K562 (cell line): ENCODE data around the gene HLA-E. TPM values are rescaled to one million over a fixed set of nuclear protein-coding genes. Genes with fewer than 3 reads are reported as not detected.

Experiments used
- CBFA2T2 ChIP-seq: fragments of 450-650 bp; conservative IDR thresholded peaks from 2 replicates; pipeline ENCODE4 v1.6.1; 2017; ENCODE audit warnings: mild to moderate bottlenecking
- FOXA1 ChIP-seq: fragments of 450-650 bp; IDR thresholded peaks from 2 replicates; pipeline ENCODE4 v1.6.1; 2016; ENCODE audit warnings: mild to moderate bottlenecking, borderline replicate concordance
- FOXJ2 ChIP-seq: fragments of 200-800 bp; sonication (Bioruptor generic); IDR thresholded peaks from 2 replicates; pipeline ENCODE4 v1.6.1; 2016; ENCODE audit warnings: missing genetic modification characterization, missing compliant biosample characterization
- HIVEP1 ChIP-seq: fragments of 250-450 bp; sonication (Bioruptor Pico); IDR thresholded peaks from 2 replicates; pipeline ENCODE4 v1.4.0; 2020; ENCODE audit warnings: mild to moderate bottlenecking
- HNRNPUL1 ChIP-seq: fragments of 200-400 bp; formaldehyde crosslinking; IDR thresholded peaks from 2 replicates; pipeline ENCODE4 v1.6.1; 2017; ENCODE audit warnings: low read length
- KDM4B ChIP-seq, 2 experiments: fragments of 450-650 bp in 1 of 2; sonication (generic) in 1 of 2; IDR thresholded peaks; 2 replicates each; pipeline ENCODE4 v1.6.1; 2016 to 2017; ENCODE audit warnings: borderline replicate concordance in 2 of 2, antibody characterized with exemption in 1 of 2, low read depth in 1 of 2, mild to moderate bottlenecking in 1 of 2
- NR2C1 ChIP-seq, 2 experiments: fragments of 450-650 bp; IDR thresholded peaks; 2 replicates each; pipeline ENCODE4 v1.6.1; 2017; ENCODE audit warnings: mild to moderate bottlenecking in 2 of 2, antibody characterized with exemption in 1 of 2, inconsistent platforms in 1 of 2, missing compliant biosample characterization in 1 of 2, missing genetic modification characterization in 1 of 2
- RFX5 ChIP-seq: IDR thresholded peaks from 2 replicates; pipeline ENCODE4 v1.6.1; 2011; ENCODE audit warnings: low read depth, mild to moderate bottlenecking, improper control_type of control experiment, low read length
- SIN3B ChIP-seq: fragments of 450-650 bp; IDR thresholded peaks from 2 replicates; pipeline ENCODE4 v1.6.1; 2017; ENCODE audit warnings: low read depth, mild to moderate bottlenecking, moderate library complexity
- ZNF133 ChIP-seq: fragments of 250-450 bp; sonication (Bioruptor Pico); IDR thresholded peaks from 2 replicates; pipeline ENCODE4 v1.4.0; 2020; ENCODE audit warnings: mild to moderate bottlenecking
- ZNF146 ChIP-seq: IDR thresholded peaks from one replicate; pipeline ENCODE4 v1.6.1; 2018; ENCODE audit warnings: missing compliant biosample characterization; ENCODE audit not compliant: unreplicated experiment
- ZNF324 ChIP-seq: fragments of 250-450 bp; sonication (Bioruptor Pico); IDR thresholded peaks from 2 replicates; pipeline ENCODE4 v1.4.0; 2020; ENCODE audit warnings: mild to moderate bottlenecking
- ZSCAN32 ChIP-seq: fragments of 450-650 bp; formaldehyde crosslinking; IDR thresholded peaks from 2 replicates; pipeline ENCODE4 v1.4.0; 2020; ENCODE audit warnings: mild to moderate bottlenecking, moderate library complexity
- polyA plus RNA-seq, 8 experiments: library from polyadenylated mRNA; depleted of rRNA in 4 of 8; stranded (reverse) in 5 of 8; unstranded in 3 of 8; fragments of >200 nt; fragmentation: Nextera tagmentation in 2 of 8; fragmentation: Illumina TruSeq in 1 of 8; extraction: Ambion mirVana in 2 of 8; extraction: Trizol in 1 of 8; gene quantifications; 2 replicates each; pipeline versions ENCODE4 v1.2.1 to v1.2.3, GENCODE V29; 2011 to 2014; ENCODE audit warnings: inconsistent platforms in 1 of 8, missing spikeins in 1 of 8
- total RNA-seq, 7 experiments: library from RNA; depleted of rRNA in 6 of 7; stranded (reverse); fragments of >200 nt in 6 of 7; fragmentation: Illumina TruSeq in 2 of 7; extraction: Trizol in 2 of 7; gene quantifications; 2 replicates each; pipeline versions ENCODE4 v1.2.1 to v1.2.3, GENCODE V29; 2011 to 2021; ENCODE audit warnings: low replicate concordance in 1 of 7
- TF ChIP-seq, protein P1 (sequence below): fragments of 200-800 bp; sonication (Bioruptor generic); IDR thresholded peaks from 2 replicates; pipeline ENCODE4 v1.6.1; 2016; ENCODE audit warnings: missing genetic modification characterization, missing compliant biosample characterization
- TF ChIP-seq, protein P2 (sequence below): fragments of 450-650 bp; conservative IDR thresholded peaks from 2 replicates; pipeline ENCODE4 v1.6.1; 2016; ENCODE audit warnings: missing genetic modification characterization, low read depth, mild to moderate bottlenecking, missing compliant biosample characterization, moderate library complexity
- TF ChIP-seq, protein P3 (sequence below): fragments of 450-650 bp; IDR thresholded peaks from 2 replicates; pipeline ENCODE4 v1.7.1; 2018; ENCODE audit warnings: mild to moderate bottlenecking, low read depth; ENCODE audit not compliant: partially characterized antibody
- TF ChIP-seq, protein P4 (sequence below), 3 experiments: fragments of 200-800 bp in 1 of 3; sonication (Bioruptor generic) in 1 of 3; sonication (generic) in 1 of 3; formaldehyde crosslinking in 1 of 3; IDR thresholded peaks; 2 replicates each; pipeline versions ENCODE4 v1.6.1 to v1.8.0; 2016 to 2022; ENCODE audit warnings: mild to moderate bottlenecking in 2 of 3, missing compliant biosample characterization in 2 of 3, missing genetic modification characterization in 2 of 3, missing genetic modification reagents in 1 of 3

The HLA-E gene
- total and polyA plus RNA-seq, 9 of the 15 experiments (the other 6 are each of a cell fraction or from before 2014, with no cell fraction given) = 3.2 to 39.9 (median 26.8) TPM

DNA sequence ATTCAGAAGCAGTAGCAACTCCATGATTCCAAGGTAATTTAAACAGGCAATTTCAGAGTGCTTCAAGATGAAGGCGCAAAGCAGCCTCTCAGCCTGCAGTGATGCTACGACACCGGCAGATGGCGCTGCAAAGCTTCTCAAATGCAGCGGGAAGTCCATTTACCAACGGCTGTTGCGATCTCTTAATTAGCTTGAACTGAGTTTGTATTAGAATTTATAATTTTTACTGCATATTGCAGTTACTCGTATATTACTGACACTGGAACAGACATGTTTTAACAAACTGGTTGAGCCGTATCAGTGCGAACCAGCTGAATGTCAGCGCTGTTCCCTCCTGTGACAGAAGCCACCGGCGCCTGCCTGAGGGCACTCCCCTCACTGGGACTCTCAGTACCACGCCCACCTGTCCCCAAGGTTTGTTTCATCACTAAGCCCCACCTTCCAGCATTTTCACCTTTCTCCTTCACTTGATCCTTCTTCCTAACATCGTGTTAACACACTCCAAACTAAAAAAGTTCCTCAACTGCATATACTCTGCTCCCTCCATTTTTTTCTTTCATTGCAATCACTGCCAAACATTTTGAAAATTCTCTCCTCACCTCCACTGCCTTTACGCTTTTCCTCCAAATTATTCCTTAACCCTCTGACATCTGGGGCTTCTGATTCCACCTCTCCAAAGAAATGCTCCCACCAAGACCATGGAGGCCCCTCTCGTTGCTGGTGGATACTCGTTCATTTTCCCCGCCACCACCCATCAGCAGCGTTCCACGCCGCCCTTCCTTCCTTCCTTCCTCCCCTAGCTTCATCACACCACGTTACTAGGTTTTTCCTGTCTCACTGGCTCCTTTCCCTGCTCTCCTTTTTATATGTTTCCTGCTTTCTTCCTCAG is 52.5 kb downstream of the HLA-E start (continued):
- TF ChIP-seq CBFA2T2 (no peak), ZNF146 (CRISPR knock-in tag) (no peak), NR2C1 (IDR thresholded peaks at IDR 0.05) (no peak), NR2C1 (tag; IDR thresholded peaks at IDR 0.05) (no peak), FOXA1 (no peak), HNRNPUL1 (no peak), ZNF324 (CRISPR knock-in tag) (no peak), ZSCAN32 (CRISPR knock-in tag) (no peak), RFX5 (no peak), HIVEP1 (CRISPR knock-in tag) (no peak), KDM4B (IDR thresholded peaks at IDR 0.05; ENCODE audit: borderline replicate concordance in 2 of 2, low read depth in 1 of 2) (no peak), ZNF133 (no peak), FOXJ2 (no peak), SIN3B (no peak)
- TF ChIP-seq, protein P1, sequence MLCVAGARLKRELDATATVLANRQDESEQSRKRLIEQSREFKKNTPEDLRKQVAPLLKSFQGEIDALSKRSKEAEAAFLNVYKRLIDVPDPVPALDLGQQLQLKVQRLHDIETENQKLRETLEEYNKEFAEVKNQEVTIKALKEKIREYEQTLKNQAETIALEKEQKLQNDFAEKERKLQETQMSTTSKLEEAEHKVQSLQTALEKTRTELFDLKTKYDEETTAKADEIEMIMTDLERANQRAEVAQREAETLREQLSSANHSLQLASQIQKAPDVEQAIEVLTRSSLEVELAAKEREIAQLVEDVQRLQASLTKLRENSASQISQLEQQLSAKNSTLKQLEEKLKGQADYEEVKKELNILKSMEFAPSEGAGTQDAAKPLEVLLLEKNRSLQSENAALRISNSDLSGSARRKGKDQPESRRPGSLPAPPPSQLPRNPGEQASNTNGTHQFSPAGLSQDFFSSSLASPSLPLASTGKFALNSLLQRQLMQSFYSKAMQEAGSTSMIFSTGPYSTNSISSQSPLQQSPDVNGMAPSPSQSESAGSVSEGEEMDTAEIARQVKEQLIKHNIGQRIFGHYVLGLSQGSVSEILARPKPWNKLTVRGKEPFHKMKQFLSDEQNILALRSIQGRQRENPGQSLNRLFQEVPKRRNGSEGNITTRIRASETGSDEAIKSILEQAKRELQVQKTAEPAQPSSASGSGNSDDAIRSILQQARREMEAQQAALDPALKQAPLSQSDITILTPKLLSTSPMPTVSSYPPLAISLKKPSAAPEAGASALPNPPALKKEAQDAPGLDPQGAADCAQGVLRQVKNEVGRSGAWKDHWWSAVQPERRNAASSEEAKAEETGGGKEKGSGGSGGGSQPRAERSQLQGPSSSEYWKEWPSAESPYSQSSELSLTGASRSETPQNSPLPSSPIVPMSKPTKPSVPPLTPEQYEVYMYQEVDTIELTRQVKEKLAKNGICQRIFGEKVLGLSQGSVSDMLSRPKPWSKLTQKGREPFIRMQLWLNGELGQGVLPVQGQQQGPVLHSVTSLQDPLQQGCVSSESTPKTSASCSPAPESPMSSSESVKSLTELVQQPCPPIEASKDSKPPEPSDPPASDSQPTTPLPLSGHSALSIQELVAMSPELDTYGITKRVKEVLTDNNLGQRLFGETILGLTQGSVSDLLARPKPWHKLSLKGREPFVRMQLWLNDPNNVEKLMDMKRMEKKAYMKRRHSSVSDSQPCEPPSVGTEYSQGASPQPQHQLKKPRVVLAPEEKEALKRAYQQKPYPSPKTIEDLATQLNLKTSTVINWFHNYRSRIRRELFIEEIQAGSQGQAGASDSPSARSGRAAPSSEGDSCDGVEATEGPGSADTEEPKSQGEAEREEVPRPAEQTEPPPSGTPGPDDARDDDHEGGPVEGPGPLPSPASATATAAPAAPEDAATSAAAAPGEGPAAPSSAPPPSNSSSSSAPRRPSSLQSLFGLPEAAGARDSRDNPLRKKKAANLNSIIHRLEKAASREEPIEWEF (CRISPR knock-in tag) = no peak
- TF ChIP-seq, protein P2, sequence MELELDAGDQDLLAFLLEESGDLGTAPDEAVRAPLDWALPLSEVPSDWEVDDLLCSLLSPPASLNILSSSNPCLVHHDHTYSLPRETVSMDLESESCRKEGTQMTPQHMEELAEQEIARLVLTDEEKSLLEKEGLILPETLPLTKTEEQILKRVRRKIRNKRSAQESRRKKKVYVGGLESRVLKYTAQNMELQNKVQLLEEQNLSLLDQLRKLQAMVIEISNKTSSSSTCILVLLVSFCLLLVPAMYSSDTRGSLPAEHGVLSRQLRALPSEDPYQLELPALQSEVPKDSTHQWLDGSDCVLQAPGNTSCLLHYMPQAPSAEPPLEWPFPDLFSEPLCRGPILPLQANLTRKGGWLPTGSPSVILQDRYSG (tag) = no peak
- TF ChIP-seq, protein P3, sequence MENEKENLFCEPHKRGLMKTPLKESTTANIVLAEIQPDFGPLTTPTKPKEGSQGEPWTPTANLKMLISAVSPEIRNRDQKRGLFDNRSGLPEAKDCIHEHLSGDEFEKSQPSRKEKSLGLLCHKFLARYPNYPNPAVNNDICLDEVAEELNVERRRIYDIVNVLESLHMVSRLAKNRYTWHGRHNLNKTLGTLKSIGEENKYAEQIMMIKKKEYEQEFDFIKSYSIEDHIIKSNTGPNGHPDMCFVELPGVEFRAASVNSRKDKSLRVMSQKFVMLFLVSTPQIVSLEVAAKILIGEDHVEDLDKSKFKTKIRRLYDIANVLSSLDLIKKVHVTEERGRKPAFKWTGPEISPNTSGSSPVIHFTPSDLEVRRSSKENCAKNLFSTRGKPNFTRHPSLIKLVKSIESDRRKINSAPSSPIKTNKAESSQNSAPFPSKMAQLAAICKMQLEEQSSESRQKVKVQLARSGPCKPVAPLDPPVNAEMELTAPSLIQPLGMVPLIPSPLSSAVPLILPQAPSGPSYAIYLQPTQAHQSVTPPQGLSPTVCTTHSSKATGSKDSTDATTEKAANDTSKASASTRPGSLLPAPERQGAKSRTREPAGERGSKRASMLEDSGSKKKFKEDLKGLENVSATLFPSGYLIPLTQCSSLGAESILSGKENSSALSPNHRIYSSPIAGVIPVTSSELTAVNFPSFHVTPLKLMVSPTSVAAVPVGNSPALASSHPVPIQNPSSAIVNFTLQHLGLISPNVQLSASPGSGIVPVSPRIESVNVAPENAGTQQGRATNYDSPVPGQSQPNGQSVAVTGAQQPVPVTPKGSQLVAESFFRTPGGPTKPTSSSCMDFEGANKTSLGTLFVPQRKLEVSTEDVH = peak; percentile 49
- TF ChIP-seq, protein P4, sequence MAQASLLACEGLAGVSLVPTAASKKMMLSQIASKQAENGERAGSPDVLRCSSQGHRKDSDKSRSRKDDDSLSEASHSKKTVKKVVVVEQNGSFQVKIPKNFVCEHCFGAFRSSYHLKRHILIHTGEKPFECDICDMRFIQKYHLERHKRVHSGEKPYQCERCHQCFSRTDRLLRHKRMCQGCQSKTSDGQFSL (CRISPR knock-in tag; IDR thresholded peaks at IDR 0.05) = no peak
- TF ChIP-seq, protein P4 (tag; IDR thresholded peaks at IDR 0.05) = no peak
